ENCODE results near the gene DCHS1.

- TF ChIP-seq CTCF (conservative IDR thresholded peaks at IDR 0.05 in 1 of 2, IDR thresholded peaks at IDR 0.05 in 1 of 2; ENCODE audit: low read depth in 1 of 2, low read length in 2 of 2) (no peak), EZH2 (IDR thresholded peaks at IDR 0.05; ENCODE audit: low read length, missing control alignments) (no peak)
Measured at GRCh38 chr11:6611092-6611962, 44.3 kb downstream of the DCHS1 start.
